Stimulated activated CD4-positive, alpha-beta T cell treated with anti-CD3 and anti-CD28 coated beads, TNF-alpha, amount 100 ng/mL, for 48 hours (primary cell): ENCODE results near the gene ALDH1A3.
"Not testable (repeated sequence)": the region's sequence is repeated elsewhere in the genome, so short reads cannot be mapped to it uniquely, and the experiment has no call there.

Experiments used
- DNase-seq, 3 donors: peaks; one replicate each; pipeline ENCODE4 v3.0.0-alpha.2; 2020; ENCODE audit warnings: low read depth in 3 of 3

ALDH1A3 gene

GRCh38 chr15:100879464-100880138, at the start of gene ALDH1A3:
Gene ALDH1A3 (plus strand): TSS chr15:100879831. CDS start chr15:100879908, 77 bp downstream.
- DNase-seq, result no peak

DNA sequence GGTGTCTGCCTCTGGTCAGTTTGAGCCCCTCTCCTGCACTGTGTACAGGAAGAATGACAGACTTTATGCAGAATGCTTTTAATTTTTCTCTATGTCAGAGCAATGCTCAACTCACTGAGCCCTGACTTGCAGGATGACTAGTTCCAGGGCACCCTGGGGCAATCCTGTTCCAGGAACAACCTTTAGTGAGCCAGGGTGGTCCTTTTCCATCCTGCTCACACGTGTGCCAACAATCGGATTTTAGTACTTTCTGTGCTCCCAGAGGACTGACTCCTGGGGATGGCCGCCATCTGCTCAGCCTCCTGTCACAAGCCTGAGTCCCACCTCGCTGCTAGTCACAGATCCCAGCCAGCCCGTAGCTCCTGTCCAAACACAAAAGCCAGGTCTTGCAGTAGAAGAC, 48.2 kb upstream of the ALDH1A3 start:
- no peak for DNase-seq

DNA sequence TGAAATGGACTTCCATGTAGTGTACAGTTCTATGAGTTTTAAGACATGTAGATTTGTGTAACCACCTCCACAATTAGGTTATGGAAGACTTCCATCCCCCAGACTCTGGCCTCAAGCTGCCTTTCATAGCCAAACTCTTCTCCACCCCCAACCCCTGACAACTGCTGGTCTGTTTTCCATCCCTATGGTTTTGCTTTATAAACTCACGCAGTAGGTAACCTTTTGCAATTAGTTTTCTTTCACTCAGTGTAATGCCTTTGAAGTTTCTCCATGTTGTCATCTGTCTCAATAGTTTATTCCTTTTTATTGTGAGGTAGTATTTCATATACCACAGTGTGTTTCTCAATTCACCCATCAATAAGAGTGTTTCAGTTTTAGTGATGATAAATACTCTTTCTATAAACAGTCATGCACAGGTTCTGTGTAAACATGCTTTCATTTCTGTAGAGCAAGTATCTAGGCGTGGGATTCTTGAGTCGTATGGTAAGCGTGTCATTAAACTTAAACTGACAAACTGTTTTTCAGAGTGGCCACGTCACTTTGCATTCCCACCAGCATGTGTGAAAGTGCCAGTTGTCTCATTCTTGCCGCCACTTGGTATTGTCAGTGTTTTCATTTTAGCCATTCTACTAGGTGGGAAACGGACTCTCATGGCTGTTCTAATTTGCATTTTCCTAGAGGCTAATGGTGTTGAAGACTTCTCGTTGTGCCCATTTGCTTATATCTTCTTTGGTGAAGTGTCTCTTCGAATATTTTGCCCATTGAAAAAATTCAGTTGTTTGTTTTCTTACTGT, 47.3 kb upstream of the ALDH1A3 start:
- no peak for DNase-seq

- no peak for DNase-seq
Measured at GRCh38 chr15:100833417-100834389, 45.9 kb upstream of the ALDH1A3 start.

- no peak for DNase-seq
Measured at GRCh38 chr15:100834731-100835130, 44.9 kb upstream of the ALDH1A3 start.

GRCh38 chr15:100835636-100836035, 44.0 kb upstream of the ALDH1A3 start:
- no peak for DNase-seq

GRCh38 chr15:100836501-100836900, 43.1 kb upstream of the ALDH1A3 start:
- DNase-seq, result no peak

GRCh38 chr15:100841426-100841825, 38.2 kb upstream of the ALDH1A3 start:
- no peak for DNase-seq

DNA sequence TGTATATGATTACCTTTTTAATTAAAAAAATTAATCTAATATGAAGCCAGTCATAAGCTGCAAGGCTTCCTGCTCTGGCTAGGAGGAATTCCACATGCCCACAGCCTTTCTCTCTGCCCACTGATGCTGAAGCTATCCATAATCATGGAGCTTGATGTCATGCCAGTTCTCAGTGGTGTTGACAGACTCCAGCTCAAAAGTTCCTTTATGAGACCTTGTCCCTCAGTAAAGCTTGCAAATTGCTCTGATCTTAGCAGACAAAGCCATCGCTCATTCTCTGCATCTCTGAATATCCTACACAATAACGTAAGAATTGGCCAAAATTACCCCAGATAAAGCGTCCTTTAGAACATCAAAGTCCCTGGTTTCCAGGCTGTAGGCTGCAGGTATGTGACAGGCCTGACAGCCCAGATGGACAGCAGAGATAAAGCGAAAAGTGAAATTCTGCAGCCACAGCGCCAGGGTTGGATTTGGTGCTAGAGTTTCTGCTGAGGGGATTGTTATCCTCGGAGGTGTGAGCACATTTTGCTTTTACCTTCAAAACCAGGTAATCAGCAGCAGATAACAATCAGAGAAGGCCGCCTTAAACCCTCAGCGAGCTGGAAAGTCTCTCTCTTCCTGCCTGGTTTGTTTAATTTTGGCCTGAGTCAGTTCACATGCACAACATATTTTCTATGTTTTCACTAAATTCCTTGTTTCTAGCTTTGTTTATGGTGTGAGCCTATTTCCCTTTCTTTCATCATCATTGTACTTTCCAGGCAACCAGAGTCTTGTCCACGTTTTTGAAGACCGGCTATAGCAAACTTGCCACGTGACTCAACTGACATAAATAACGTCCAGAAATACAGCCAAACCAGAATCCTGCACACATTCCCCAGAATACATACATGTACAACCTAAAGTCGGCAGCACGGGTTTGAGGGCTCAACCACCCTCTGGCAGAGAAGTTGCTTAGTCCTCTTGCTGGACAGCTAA, 36.6 kb upstream of the ALDH1A3 start:
- DNase-seq, result no peak

- DNase-seq, result no peak
Measured at GRCh38 chr15:100844167-100844566, 35.5 kb upstream of the ALDH1A3 start.

GRCh38 chr15:100844778-100845177, 34.9 kb upstream of the ALDH1A3 start:
- DNase-seq, result no peak

DNA sequence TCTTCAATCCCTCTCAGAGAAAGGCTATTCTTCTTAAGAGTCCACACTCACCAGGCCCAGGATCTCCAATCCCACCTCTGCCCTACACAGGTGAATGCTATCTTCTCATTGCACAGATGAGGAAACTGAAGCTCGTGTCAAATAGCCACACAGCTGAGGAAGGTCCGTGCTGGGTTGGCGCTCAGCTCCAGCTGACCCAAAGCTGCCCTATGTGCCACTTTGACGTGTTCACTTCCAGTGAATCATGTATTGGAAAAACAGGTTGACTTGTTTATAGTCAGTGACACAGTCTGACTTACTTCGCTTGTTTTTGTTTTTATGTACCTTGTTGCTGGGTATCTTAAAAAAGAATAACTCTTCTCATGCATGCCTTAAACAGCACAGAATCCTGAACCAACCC, 32.4 kb upstream of the ALDH1A3 start:
- no peak for DNase-seq

GRCh38 chr15:100849021-100849854, 30.4 kb upstream of the ALDH1A3 start:
- peak in 2 of 3 donors; percentile 28 to 47 for DNase-seq

DNA sequence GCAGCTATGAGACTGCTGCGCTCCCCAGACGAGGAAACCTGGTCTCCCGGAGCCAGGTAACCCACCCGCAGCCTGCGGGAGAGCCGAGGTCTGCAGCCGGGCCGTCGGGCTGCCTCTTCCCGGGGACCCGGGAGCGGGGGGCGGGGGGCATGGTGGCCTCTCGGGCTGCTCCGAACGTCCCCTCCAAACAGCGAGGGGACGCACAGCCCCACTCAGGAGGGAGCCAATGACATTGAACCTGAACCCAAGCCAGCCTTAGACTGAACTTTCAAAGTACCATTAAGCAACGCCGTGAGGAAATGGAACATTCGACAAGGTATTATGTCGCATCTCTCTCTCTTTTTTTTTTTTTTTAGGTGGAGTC, 29.8 kb upstream of the ALDH1A3 start:
- no peak for DNase-seq

DNA sequence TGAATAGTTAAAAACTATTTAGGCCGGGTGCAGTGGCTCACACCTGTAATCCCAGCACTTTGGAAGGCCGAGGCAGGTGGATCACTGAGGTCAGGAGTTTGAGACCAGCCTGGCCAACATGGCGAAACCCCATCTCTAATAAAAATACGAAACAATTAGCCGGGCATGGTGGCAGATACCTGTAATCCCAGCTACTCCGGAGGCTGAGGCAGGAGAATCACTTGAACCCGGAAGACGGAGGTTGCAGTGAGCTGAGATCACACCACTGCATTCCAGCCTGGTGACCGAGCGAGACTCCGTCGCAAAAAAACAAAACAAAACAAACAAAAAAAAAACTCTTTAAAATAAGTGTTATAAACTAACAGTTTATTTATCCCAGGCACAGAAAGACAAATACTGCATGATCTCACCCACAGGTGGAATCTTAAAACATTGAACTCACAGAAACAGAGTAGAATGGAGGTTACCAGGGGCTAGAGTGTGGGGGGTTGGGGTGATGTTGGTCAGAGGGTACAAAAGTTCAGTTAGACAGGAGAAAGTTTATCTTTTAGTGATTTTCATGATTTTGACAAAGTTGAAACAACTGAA, 28.1 kb upstream of the ALDH1A3 start:
- DNase-seq, result not testable (repeated sequence)

DNA sequence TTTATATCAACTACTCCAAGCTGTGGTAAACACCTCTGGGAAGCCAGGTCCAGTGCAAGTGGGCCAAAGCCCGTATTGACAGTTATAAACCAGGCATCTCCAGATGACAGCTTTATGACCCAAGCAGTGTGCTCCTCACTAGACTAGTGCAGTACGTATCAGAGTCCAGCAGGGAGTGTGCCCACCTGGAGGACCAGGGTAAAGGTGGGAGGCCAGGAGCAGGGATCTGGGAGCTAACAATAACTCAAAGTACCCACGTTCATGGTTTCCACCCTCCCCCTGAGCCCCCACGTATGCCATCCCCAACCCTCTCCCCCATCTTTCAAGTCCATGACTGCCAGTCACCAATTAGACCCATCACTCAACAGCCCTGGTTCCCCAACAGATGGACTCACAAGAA, 27.0 kb upstream of the ALDH1A3 start:
- no peak for DNase-seq

DNA sequence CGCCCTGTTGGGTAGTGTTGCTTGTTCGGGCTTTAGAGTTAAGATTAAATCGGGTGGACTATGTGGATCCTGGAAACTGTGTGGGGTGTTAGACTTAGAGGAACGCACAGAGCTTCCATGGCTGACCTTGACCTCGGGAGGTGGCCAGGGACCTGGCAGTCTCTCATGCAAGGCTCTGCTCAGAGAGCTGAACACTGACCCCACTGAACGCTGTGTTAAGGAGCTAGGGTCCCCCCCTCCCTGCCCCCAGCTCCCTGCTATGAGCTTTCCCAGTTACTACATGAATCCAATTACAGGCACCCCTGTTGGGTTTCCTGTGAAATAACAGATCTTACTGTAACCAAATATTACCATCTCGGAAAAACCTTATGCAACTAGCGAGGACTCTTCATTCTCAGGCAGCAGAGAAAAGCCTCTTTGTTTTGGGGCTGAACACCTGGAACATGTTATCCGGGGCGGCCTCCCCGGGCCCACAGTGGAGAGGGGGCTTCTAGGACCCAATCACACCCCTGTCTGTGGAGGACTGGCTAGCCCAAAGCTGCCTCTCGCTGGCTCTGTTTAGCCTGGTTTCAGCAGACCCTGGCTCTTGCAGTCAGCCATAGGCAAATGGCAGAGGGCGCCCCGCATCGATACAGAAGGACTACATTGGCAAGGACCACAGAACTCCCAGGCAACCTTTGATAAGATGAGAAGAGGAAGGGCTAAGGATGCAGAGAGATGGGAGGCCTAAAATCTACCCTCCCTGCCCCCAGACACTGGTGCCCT, 25.8 kb upstream of the ALDH1A3 start:
- DNase-seq, result no peak

GRCh38 chr15:100856867-100857266, 22.8 kb upstream of the ALDH1A3 start:
- DNase-seq, result no peak

- DNase-seq, result no peak
Measured at GRCh38 chr15:100858294-100858693, 21.3 kb upstream of the ALDH1A3 start.
